Osteocyte (in vitro differentiated cells): Measurements from ENCODE around the gene NEDD8. TPM values are rescaled to one million over a fixed set of nuclear protein-coding genes. Genes with fewer than 3 reads are reported as not detected.
"Not testable (repeated sequence)": the region's sequence is repeated elsewhere in the genome, so short reads cannot be mapped to it uniquely, and the experiment has no call there.

Experiments
- DNase-seq: peaks from one replicate; pipeline ENCODE4 v3.0.0; 2021; ENCODE audit warnings: mixed read lengths; ENCODE audit not compliant: unreplicated experiment; ENCODE audit errors: extremely low spot score
- H3K27ac Mint-ChIP-seq: one replicate; pipeline ENCODE4 v1.8.0; 2021; ENCODE audit warnings: mild to moderate bottlenecking, mixed read lengths; ENCODE audit not compliant: unreplicated experiment
- H3K27me3 Mint-ChIP-seq: one replicate; pipeline ENCODE4 v1.8.0; 2021; ENCODE audit warnings: mixed read lengths; ENCODE audit not compliant: unreplicated experiment
- H3K36me3 Mint-ChIP-seq: one replicate; pipeline ENCODE4 v1.8.0; 2021; ENCODE audit warnings: mixed read lengths; ENCODE audit not compliant: unreplicated experiment
- H3K4me1 Mint-ChIP-seq: one replicate; pipeline ENCODE4 v1.8.0; 2021; ENCODE audit warnings: mixed read lengths; ENCODE audit not compliant: unreplicated experiment
- H3K4me3 Mint-ChIP-seq: one replicate; pipeline ENCODE4 v1.8.0; 2021; ENCODE audit warnings: mild to moderate bottlenecking, moderate library complexity, mixed read lengths; ENCODE audit not compliant: unreplicated experiment
- H3K9me3 Mint-ChIP-seq: one replicate; pipeline ENCODE4 v1.8.0; 2021; ENCODE audit warnings: mixed read lengths; ENCODE audit not compliant: unreplicated experiment
- CTCF ChIP-seq: fragments of 200-600 bp; sonication (generic); IDR thresholded peaks from 2 replicates; pipeline ENCODE4 v1.5.0; 2021; ENCODE audit warnings: antibody characterized with exemption, mild to moderate bottlenecking, moderate library complexity
- total RNA-seq: library from RNA; stranded (reverse); gene quantifications from 2 replicates; pipeline ENCODE4 v1.2.1, GENCODE V29; 2021

The NEDD8 gene
- total RNA-seq, 1 donor from 2014 or later: 158 TPM

GRCh38 chr14:24219521-24219920 lies 12.6 kb downstream of the NEDD8 start:
- Mint-ChIP-seq H3K4me1 (peaks cover 15% of the 10 kb centered on the region), H3K36me3 (peaks cover 3% of the 10 kb centered on the region), H3K27me3 (no peaks in the 10 kb centered on the region), H3K4me3 (no peak overlapping the region), H3K27ac (no peak overlapping the region), H3K9me3 (no peaks in the 10 kb centered on the region)
- no peak for DNase-seq
- TF ChIP-seq CTCF: no peak

GRCh38 chr14:24219080-24219479 lies 13.1 kb downstream of the NEDD8 start:
- no peak overlapping the region for H3K4me3 Mint-ChIP-seq
- H3K27me3 Mint-ChIP-seq: no peaks in the 10 kb centered on the region

GRCh38 chr14:24216876-24217275 lies 15.3 kb downstream of the NEDD8 start:
- peaks cover 32% of the 10 kb centered on the region for H3K4me1 Mint-ChIP-seq
- not testable (repeated sequence) for H3K36me3 Mint-ChIP-seq, H3K9me3 Mint-ChIP-seq, H3K27me3 Mint-ChIP-seq, DNase-seq, H3K4me3 Mint-ChIP-seq
- H3K27ac Mint-ChIP-seq: peak overlapping the region; percentile 93

More at GRCh38 chr14:24219080-24219479, 13.1 kb downstream of the NEDD8 start:
- Mint-ChIP-seq H3K9me3 (no peaks in the 10 kb centered on the region), H3K36me3 (peaks cover 3% of the 10 kb centered on the region), H3K27ac (no peak overlapping the region), H3K4me1 (peaks cover 18% of the 10 kb centered on the region)
- DNase-seq: no peak
- no peak for TF ChIP-seq CTCF

- no peak for DNase-seq
- Mint-ChIP-seq H3K4me1 (peaks cover 37% of the 10 kb centered on the region), H3K36me3 (peaks cover 6% of the 10 kb centered on the region), H3K4me3 (peak overlapping the region; percentile 85), H3K27ac (peak overlapping the region; percentile 93), H3K9me3 (no peaks in the 10 kb centered on the region), H3K27me3 (no peaks in the 10 kb centered on the region)
- no peak for TF ChIP-seq CTCF
Observed at GRCh38 chr14:24216345-24216699, 15.8 kb downstream of the NEDD8 start.

DNA sequence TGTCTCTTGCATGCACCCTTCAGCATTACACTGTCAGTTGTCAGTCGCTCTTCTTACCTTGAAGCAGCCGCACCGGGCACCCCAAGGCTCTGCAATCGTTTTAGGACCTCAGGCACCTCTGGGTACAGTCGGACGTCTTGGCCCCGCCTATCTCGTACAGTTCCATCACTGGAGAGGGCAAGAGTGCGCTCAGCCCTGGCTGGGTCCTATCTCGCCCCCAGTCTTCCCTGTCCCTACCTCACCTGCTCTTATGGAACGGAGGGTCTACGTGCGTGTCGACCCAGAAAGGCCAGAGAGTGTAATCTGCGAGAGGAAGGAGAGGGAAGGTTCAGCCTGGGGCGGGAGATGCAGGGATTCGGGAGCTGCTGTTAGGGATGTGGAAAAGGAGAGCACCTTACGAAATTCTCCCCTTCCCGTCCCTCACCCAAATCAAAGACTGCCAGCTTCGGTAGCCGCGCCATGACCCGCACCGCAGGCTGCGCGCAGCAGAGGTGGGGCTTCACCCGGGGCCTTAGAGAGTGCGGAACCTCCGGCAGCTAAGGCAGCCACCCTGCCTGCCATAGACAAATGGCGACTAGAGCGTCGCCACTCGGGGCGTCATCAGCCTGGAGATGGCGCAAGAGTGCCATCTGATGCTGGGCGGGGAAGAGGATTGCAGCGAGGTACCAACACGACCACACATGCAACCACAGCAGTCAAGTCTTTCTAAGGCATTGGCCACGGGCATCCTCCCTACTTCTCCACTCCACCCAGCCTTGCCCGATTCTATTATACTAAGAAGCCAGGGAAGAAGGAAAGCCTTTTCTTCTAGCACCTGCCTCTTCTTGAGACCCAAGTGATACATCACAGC lies 16.4 kb downstream of the NEDD8 start, which contains the start of gene MDP1:
Gene MDP1, minus strand, starts transcription at position 572 of the 850 bp plus-strand sequence. Its CDS starts 111 bp downstream, at position 461.
- peak; percentile 89 for DNase-seq
- peak within 1 kb of the TSS; percentile 93 for H3K27ac Mint-ChIP-seq
- H3K36me3 Mint-ChIP-seq: peaks cover 7% of the 10 kb centered on the region
- peak within 1 kb of the TSS; percentile 85 for H3K4me3 Mint-ChIP-seq
- peak; percentile 57 for TF ChIP-seq CTCF
- H3K4me1 Mint-ChIP-seq: peaks cover 38% of the 10 kb centered on the region
- H3K27me3 Mint-ChIP-seq: no peaks in the 10 kb centered on the region
- H3K9me3 Mint-ChIP-seq: no peaks in the 10 kb centered on the region
